Left forelimb (tissue), 1 donor: ENCODE results near the gene COG5.
"Not testable (repeated sequence)": the region's sequence is repeated elsewhere in the genome, so short reads cannot be mapped to it uniquely, and the experiment has no call there.

ENCODE experiments used
- DNase-seq: peaks from one replicate; pipeline ENCODE4 v3.0.0-alpha.2; 2018; ENCODE audit warnings: low spot score

COG5 gene

DNA sequence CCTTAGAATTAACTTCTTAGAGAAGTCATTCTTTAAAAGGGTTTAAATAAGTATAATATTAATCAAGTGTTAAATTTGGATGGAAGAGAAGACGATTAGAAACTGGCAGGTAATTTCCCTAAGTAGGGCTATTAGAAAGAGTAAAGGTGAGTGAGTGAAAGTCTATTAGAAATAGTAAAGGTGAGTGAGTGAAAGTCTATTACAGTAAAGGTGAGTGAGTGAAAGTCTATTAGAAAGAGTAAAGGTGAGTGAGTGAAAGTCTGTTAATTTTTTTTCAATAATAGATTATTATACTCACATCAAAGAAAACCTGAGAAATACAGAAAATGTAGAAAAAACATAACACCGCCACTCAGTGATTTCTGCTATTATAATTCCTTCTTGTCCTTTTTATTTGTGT, 405.7 kb downstream of the COG5 start:
- no peak for DNase-seq

DNA sequence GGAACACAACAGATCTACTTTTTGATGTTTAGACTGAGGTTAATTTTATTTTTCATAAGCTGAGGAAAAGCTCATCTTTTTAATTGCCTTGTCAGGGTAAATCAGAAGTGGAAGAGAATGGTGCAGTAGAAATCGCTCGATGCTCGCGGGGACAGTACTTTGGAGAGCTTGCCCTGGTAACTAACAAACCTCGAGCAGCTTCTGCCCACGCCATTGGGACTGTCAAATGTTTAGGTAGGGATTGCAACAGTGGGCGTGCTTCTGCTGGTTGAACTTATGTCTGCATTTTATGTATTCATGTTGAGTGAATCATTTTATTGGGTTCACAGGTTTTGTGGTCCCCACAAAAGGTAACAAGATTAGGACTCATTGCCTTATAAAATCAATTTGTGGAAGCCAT, 406.6 kb downstream of the COG5 start:
- DNase-seq: no peak

DNA sequence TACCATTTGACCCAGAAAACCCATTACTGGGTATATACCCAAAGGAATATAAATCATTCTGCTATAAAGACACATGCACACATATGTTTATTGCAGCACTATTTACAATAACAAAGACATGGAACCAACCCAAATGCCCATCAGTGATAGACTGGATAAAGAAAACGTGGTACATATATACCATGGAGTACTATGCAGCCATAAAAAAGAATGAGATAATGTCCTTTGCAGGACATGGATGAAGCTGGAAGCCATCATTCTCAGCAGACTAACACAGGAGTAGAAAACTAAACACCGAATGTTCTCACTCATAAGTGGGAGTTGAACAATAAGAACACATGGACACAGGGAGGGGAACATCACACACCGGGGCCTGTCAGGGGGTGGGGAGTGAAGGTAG, 408.0 kb downstream of the COG5 start:
- not testable (repeated sequence) for DNase-seq

DNA sequence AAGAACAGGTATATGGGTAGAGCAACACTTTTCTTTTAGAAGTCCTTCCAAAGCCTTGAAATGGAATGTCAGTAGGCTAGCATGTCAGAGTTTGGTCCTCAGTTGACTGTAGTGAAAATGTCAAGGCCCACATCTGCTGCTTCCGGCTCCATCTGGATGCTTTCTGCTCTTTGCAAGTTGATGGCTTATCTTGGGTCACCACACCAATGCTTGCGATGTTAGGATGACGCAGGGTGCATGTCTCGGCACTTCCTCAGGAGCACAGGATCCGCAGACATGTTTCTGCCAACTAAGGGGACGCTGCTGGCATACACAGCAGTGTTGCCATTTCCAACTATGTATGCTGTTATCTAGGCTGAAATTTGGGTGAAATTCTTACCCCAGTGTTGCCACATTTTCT, 408.9 kb downstream of the COG5 start:
- DNase-seq: no peak

DNA sequence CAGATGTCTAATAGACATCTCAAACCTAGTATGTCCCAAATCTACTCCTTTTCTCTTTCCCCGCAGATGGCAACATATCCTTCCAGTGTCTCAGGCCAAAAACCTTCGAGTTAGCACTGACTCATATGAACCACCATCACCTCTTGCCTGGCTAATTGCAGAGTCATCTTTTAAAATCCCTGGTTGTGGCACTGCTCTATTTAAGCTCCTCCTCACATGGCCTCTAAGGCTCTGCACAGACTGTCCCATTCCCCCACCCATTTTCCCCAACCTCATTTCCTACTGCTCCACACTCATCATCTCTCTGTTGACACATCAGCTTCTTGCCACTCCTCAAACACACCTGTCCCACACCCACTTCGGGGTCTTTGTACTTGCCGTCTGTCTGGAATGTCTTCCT, 411.7 kb downstream of the COG5 start:
- DNase-seq: no peak
